Caki2 (cell line): Measurements from ENCODE around the gene SLC6A18. TPM values are rescaled to one million over a fixed set of nuclear protein-coding genes. Genes with fewer than 3 reads are reported as not detected.
A peak's percentile ranks its signal among the peaks of the same experiment; 100 is the strongest.

Experiments used
- DNase-seq: peaks from one replicate; pipeline ENCODE4 v3.0.0-alpha.2; 2015; ENCODE audit warnings: low read depth
- in situ Hi-C: cut with HindIII; loops from 2 replicates; pipeline ENCODE4 v1.10.0; 2016; ENCODE audit warnings: low sequenced_read_pairs, low pct_unique_long_range_greater_than_20kb, mixed read lengths
- total RNA-seq: library from RNA; depleted of rRNA; stranded (reverse); fragments of >200 nt; shearing (Covaris generic); gene quantifications from 2 replicates; pipeline ENCODE4 v1.2.3, GENCODE V29; 2014; ENCODE audit warnings: low replicate concordance

SLC6A18 gene
- total RNA-seq, 1 experiment from 2014 or later = not detected

- in situ Hi-C loops = no loop called here
- DNase-seq = no peak
Measured at GRCh38 chr5:1200495-1201326, 24.5 kb upstream of the SLC6A18 start.

GRCh38 chr5:1201327-1202025 is 23.7 kb upstream of the SLC6A18 start, which contains the start of gene SLC6A19:
Gene SLC6A19 (plus strand): TSS chr5:1201595. CDS start chr5:1201651, 56 bp downstream.
- in situ Hi-C loops = no loop called here
- DNase-seq = no peak

- no peak for DNase-seq
- in situ Hi-C loops = no loop called here
Measured at GRCh38 chr5:1202026-1202797, 23.0 kb upstream of the SLC6A18 start.

DNA sequence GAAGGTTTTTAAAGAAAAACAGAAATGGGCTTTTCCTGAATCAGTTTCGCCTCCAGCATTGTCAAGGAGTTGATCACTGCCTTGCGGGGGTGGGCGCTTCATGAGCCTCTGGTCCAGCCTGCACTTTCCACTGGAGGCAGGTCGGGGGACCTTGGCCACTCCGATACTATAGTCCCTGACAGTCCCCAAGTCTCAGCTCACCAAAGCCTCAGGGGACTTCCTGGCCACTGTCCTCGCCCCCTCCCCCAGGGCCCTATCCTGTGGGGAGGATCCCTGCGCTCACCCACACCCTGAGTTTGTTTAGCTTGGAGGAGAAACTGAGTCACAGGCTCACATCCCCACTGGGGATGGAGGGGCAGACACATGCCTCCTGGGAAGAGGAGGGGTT is 22.4 kb upstream of the SLC6A18 start:
- in situ Hi-C loops = no loop called here
- DNase-seq = no peak

DNA sequence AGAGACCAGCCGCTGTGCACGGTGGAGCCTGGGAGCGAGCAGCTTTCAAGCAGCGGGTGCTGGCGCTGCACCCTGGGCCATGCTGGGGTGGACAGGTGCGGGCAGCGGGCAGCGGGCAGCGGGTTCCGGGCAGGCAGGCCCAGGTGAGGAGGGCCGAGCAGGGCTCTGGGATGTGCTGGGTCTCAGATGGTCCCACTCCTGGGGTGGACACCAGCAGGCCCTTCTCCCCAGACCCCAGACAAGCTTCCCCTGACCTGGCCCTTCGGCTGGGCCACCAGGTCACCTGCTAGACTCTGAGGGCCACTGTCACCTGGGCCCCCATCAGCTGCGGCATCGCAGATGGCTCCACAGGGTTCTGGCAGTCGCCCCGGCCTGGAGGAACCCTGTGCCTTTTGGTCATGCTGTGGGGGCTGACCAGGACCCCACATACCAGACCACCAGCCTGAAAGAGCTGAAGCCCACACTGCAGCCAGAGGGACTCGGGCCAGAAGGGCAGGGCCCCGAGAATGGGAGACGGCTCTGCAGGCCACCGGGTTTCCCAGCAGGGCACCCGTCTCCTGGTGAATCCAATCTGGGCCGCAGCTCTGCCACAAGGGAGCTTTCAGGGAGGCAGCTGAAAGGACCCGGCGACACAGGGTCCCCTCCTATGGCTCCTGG is 21.7 kb upstream of the SLC6A18 start:
- in situ Hi-C loops = no loop called here
- no peak for DNase-seq

- in situ Hi-C loops = no loop called here
- DNase-seq = no peak
Measured at GRCh38 chr5:1203968-1204692, 21.1 kb upstream of the SLC6A18 start.

DNA sequence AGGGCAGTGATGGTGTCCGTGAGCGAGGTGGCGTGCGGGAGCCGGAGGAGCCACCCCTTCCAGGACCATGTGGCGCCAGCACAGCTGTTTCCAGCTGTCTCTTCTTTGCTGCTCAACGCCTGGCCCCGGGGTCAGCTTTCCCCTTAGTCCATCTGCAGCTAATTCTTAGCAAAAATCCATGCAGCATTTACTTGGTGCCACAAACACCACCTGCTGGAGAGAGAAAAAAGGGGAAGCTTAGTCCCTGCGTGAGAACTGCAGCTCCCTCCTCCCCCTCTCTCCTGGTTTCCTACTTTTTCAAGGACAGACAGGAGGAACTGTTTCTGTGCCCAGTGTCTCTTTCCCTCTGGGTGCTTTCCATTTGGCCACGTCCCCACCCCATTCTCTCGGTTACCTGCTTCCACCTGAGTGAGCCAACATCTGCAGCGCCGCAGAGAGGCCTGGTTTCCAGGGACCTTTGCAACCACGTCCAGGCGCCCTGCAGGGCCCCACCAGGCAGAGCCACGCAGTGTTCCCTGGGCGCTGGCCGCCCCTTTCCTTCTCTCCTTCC is 20.4 kb upstream of the SLC6A18 start:
- peak; percentile 13 for DNase-seq
- in situ Hi-C loops = no loop called here

GRCh38 chr5:1205255-1206180 is 19.7 kb upstream of the SLC6A18 start:
- in situ Hi-C loops = no loop called here
- DNase-seq = no peak

DNA sequence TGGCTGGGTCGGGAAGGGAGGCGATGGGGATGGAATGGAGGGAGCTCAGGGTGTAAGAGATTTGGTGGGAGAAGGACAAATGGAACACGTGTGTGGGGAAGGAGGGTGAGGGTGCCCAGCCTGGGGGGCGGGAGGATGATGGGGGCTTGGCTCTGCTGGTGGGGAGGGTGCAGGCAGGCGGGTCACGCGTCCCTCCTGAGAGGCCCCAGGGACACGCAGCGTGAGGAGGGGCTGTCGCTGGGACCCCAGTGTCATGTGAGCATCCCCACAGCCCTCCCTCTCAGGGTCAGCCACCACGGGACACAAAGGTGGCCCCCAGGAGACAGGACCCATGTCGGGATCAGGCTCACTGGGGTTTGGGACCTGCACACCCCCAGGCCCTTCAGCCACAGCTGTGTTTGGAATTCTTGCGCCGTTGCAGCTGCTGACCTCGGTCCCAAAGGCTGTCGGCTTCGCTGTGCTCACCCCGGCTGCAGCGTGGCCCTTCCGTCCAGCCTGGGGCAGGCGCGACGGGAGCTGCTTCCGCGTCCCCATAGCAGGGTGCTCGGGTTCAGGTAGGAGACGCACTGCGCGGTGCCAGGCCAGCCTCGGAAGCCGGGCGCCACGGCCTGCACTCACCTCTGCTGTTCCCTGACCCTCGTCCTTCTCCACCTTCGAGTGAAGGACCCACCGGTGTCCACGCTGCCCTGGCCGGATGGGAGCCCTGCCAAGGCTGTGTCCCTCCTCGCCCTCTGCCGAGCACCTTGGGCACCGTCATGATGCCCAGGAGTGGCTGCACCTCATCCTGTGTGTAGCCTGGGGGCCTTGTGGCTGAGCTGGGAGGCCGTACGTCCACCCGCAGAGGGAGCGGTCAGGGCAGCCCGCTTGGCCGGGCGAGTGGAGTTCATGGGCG is 18.4 kb upstream of the SLC6A18 start:
- no peak for DNase-seq
- in situ Hi-C loops = no loop called here

DNA sequence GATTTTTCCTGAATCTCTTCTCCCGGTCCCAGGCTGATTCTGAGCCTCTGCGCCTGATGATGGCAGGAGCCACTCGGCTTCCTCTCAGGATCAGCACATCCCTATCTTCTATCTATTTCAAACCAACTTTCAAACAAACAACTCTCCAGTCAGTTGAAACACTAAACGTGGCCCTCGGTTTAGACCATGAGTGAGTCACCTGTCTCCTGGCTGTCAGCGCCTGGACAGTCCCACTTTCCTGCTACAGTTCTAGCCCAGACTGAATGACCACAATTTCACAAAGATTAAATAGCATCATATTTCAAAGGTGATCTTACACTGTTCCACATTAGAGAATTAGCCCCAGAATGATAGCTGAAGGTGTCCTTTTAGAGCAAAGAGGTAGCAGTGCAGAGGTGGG is 17.6 kb upstream of the SLC6A18 start:
- DNase-seq = no peak
- in situ Hi-C loops = no loop called here

- in situ Hi-C loops = no loop called here
- no peak for DNase-seq
Measured at GRCh38 chr5:1208221-1208742, 16.9 kb upstream of the SLC6A18 start.

- peak; percentile 32 for DNase-seq
- in situ Hi-C loops = no loop called here
Measured at GRCh38 chr5:1208743-1209488, 16.3 kb upstream of the SLC6A18 start.

GRCh38 chr5:1209489-1209852 is 15.7 kb upstream of the SLC6A18 start:
- DNase-seq = no peak

GRCh38 chr5:1209896-1210776 is 15.0 kb upstream of the SLC6A18 start:
- DNase-seq = no peak
- in situ Hi-C loops = no loop called here

More at GRCh38 chr5:1209489-1209852, 15.7 kb upstream of the SLC6A18 start:
- in situ Hi-C loops = no loop called here
